Measurements from ENCODE around the gene VASN. TPM values are rescaled to one million over a fixed set of nuclear protein-coding genes. Genes with fewer than 3 reads are reported as not detected.

The VASN gene
- total RNA-seq, 8 experiments from 2014 or later: 0.33 to 55.0 (median 4.3) TPM

GRCh38 chr16:4380119-4381063 is 8.7 kb downstream of the VASN start:
- Histone ChIP-seq H3K27ac (no peak overlapping the region), H3K4me3 (no peak overlapping the region)
- in situ Hi-C loops (cut with MboI; ENCODE audit: low pct_unique_long_range_greater_than_20kb in 2 of 9, low sequenced_read_pairs in 9 of 9, unreplicated experiment in 9 of 9): no loop called here

GRCh38 chr16:4381072-4381934 is 9.7 kb downstream of the VASN start:
- no peak for ATAC-seq (replicated peaks in 6 of 8)
- H3K4me1 ChIP-seq (replicated peaks in 1 of 2): peaks cover 0 to 15% of the 10 kb centered on the region in 2 donors
- in situ Hi-C loops (cut with MboI; ENCODE audit: low pct_unique_long_range_greater_than_20kb in 2 of 9, low sequenced_read_pairs in 9 of 9, unreplicated experiment in 9 of 9): no loop called here

More at GRCh38 chr16:4380119-4381063, 8.7 kb downstream of the VASN start:
- peak in 1 of 8 experiments; percentile 2 for ATAC-seq (replicated peaks in 6 of 8)
- peaks cover 0 to 15% of the 10 kb centered on the region in 2 donors for H3K4me1 ChIP-seq (replicated peaks in 1 of 2)
- 0 to 70% (median 6%) methylated on average over 1 to 6 of the region's 26 CpGs; no CpG with 5 or more reads in 7 of the 10 experiments for WGBS, 10 experiments

GRCh38 chr16:4381935-4382794 is 10.5 kb downstream of the VASN start:
- H3K27ac ChIP-seq: no peak overlapping the region
- peaks cover 0 to 15% of the 10 kb centered on the region in 2 donors for H3K4me1 ChIP-seq (replicated peaks in 1 of 2)
- no peak overlapping the region for H3K4me3 ChIP-seq
- in situ Hi-C loops (cut with MboI; ENCODE audit: low pct_unique_long_range_greater_than_20kb in 2 of 9, low sequenced_read_pairs in 9 of 9, unreplicated experiment in 9 of 9): no loop called here
- WGBS, 10 experiments: 67 to 100% (median 100%) methylated on average over 1 to 3 of the region's 55 CpGs; no CpG with 5 or more reads in 6 of the 10 experiments
- ATAC-seq (replicated peaks in 6 of 8): no peak

More at GRCh38 chr16:4381072-4381934, 9.7 kb downstream of the VASN start:
- WGBS, 10 experiments: 80 to 100% (median 100%) methylated on average over 1 to 6 of the region's 59 CpGs; no CpG with 5 or more reads in 5 of the 10 experiments
- Histone ChIP-seq H3K4me3 (no peak overlapping the region), H3K27ac (no peak overlapping the region)

- peaks cover under 1 to 14% of the 10 kb centered on the region in 2 donors for H3K4me1 ChIP-seq (replicated peaks in 1 of 2)
- in situ Hi-C loops (cut with MboI; ENCODE audit: low pct_unique_long_range_greater_than_20kb in 2 of 9, low sequenced_read_pairs in 9 of 9, unreplicated experiment in 9 of 9): no loop called here
- no peak overlapping the region for H3K4me3 ChIP-seq
- no peak for ATAC-seq (replicated peaks in 6 of 8)
- H3K27ac ChIP-seq: no peak overlapping the region
- 77 to 100% (median 94%) methylated on average over 1 to 11 of the region's 21 CpGs; no CpG with 5 or more reads in 1 of the 10 experiments for WGBS, 10 experiments
Observed at GRCh38 chr16:4382795-4383357, 11.2 kb downstream of the VASN start.

GRCh38 chr16:4383591-4384444 is 12.2 kb downstream of the VASN start:
- Histone ChIP-seq H3K27ac (no peak overlapping the region), H3K4me3 (no peak overlapping the region), H3K4me1 (replicated peaks in 1 of 2) (peaks cover 3 to 16% of the 10 kb centered on the region in 2 donors)
- in situ Hi-C loops (cut with MboI; ENCODE audit: low pct_unique_long_range_greater_than_20kb in 2 of 9, low sequenced_read_pairs in 9 of 9, unreplicated experiment in 9 of 9): no loop called here
- peak in 1 of 8 experiments; percentile 1 for ATAC-seq (replicated peaks in 6 of 8)
- WGBS, 10 experiments: 33 to 100% (median 91%) methylated on average over 1 to 8 of the region's 12 CpGs; no CpG with 5 or more reads in 4 of the 10 experiments

GRCh38 chr16:4384509-4384942 is 12.9 kb downstream of the VASN start:
- in situ Hi-C loops (cut with MboI; ENCODE audit: low pct_unique_long_range_greater_than_20kb in 2 of 9, low sequenced_read_pairs in 9 of 9, unreplicated experiment in 9 of 9): no loop called here
- ATAC-seq (replicated peaks in 6 of 8): peak; percentile 4 to 54 (median 34)
- Histone ChIP-seq H3K27ac (no peak overlapping the region), H3K4me3 (no peak overlapping the region), H3K4me1 (replicated peaks in 1 of 2) (peaks cover 7 to 23% of the 10 kb centered on the region in 2 donors)
- WGBS, 10 experiments: 9% methylated on average over 4 of the region's 20 CpGs; no CpG with 5 or more reads in 9 of the 10 experiments

- Histone ChIP-seq H3K4me1 (replicated peaks in 1 of 2) (peaks cover 7 to 29% of the 10 kb centered on the region in 2 donors), H3K4me3 (no peak overlapping the region), H3K27ac (no peak overlapping the region)
- ATAC-seq (replicated peaks in 6 of 8): peak in 3 of 8 experiments; percentile 2 to 6 (median 4)
- in situ Hi-C loops (cut with MboI; ENCODE audit: low pct_unique_long_range_greater_than_20kb in 2 of 9, low sequenced_read_pairs in 9 of 9, unreplicated experiment in 9 of 9): no loop called here
- 20 to 100% (median 80%) methylated on average over 1 to 5 of the region's 20 CpGs; no CpG with 5 or more reads in 5 of the 10 experiments for WGBS, 10 experiments
Observed at GRCh38 chr16:4385066-4385788, 13.6 kb downstream of the VASN start.

GRCh38 chr16:4385789-4386450 is 14.3 kb downstream of the VASN start:
- ATAC-seq (replicated peaks in 6 of 8): peak in 2 of 8 experiments; percentile 1
- in situ Hi-C loops (cut with MboI; ENCODE audit: low pct_unique_long_range_greater_than_20kb in 2 of 9, low sequenced_read_pairs in 9 of 9, unreplicated experiment in 9 of 9): no loop called here
- no peak overlapping the region for H3K4me3 ChIP-seq
- 40 to 80% (median 76%) methylated on average over 2 to 3 of the region's 11 CpGs; no CpG with 5 or more reads in 7 of the 10 experiments for WGBS, 10 experiments
- no peak overlapping the region for H3K27ac ChIP-seq
- peaks cover 7 to 32% of the 10 kb centered on the region in 2 donors for H3K4me1 ChIP-seq (replicated peaks in 1 of 2)

- H3K4me3 ChIP-seq: no peak overlapping the region
- peak in 3 of 8 experiments; percentile 8 to 30 (median 18) for ATAC-seq (replicated peaks in 6 of 8)
- in situ Hi-C loops (cut with MboI; ENCODE audit: low pct_unique_long_range_greater_than_20kb in 2 of 9, low sequenced_read_pairs in 9 of 9, unreplicated experiment in 9 of 9): no loop called here
- H3K27ac ChIP-seq: no peak overlapping the region
- peaks cover 8 to 32% of the 10 kb centered on the region in 2 donors for H3K4me1 ChIP-seq (replicated peaks in 1 of 2)
- WGBS, 10 experiments: 5 to 100% methylated on average over 1 to 4 of the region's 8 CpGs; no CpG with 5 or more reads in 8 of the 10 experiments
Observed at GRCh38 chr16:4386451-4386805, 14.8 kb downstream of the VASN start.

GRCh38 chr16:4386951-4387565 is 15.4 kb downstream of the VASN start:
- peak in 1 of 8 experiments; percentile 0 for ATAC-seq (replicated peaks in 6 of 8)
- WGBS, 10 experiments: 20 to 100% (median 86%) methylated on average over 1 to 5 of the region's 10 CpGs; no CpG with 5 or more reads in 6 of the 10 experiments
- no peak overlapping the region for H3K27ac ChIP-seq
- H3K4me3 ChIP-seq: no peak overlapping the region
- H3K4me1 ChIP-seq (replicated peaks in 1 of 2): peaks cover 14 to 39% of the 10 kb centered on the region in 2 donors
- in situ Hi-C loops (cut with MboI; ENCODE audit: low pct_unique_long_range_greater_than_20kb in 2 of 9, low sequenced_read_pairs in 9 of 9, unreplicated experiment in 9 of 9): no loop called here

All from motor neuron (in vitro differentiated cells).